ENCODE results near the gene WDR55. TPM values are rescaled to one million over a fixed set of nuclear protein-coding genes. Genes with fewer than 3 reads are reported as not detected.

WDR55 gene
- total and polyA plus RNA-seq, 2 of the 13 experiments (the other 11 are each of a cell fraction or from before 2014, with no cell fraction given): 17.7 to 18.2 TPM

DNA sequence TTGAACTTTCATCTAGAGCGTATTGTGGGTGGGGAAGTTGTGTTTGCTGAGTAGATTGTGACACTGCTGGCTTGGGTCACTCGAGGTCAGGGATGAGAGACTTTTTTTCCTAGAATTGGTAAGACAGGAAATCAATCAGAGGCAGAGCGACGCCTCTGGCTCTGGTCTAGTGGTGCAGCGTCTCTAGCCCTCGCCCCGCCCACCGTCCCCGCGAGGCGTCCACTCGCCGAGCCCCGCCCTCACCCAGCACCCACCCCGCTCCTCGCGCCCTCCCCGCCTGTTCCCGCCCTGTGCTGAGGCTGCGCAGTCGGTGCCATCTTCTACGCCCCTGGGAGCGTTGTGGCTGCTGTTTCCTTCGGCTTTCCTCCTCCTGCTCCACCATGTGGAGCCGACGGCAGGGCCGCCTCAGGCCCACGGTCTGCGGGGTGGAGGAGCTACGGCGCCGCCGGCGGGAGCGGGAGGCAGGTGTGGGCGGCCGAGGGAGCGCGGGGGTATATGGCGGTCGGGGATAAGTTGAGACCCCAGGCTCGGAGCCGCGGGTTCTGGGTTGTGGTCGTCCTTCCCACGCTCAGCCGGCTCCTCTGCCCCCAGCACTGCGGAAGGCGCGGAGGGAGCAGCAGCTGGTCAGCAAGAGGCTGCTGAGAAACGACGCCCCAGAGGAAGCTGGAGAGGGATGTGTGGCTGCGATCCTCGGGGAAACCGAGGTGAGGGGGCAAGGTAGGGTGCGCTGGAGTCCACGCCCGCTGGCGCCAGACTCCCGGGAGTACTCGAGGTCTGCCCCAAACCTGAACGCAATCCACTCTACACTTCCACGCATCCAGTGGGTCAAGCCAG is 25.3 kb upstream of the WDR55 start, which contains the start of gene TMCO6 (continued):
- TF ChIP-seq ZNF407 (CRISPR knock-in tag; IDR thresholded peaks at IDR 0.05; ENCODE audit: not compliant biosample characterization) (peak; percentile 79), ARID4A (CRISPR knock-in tag; IDR thresholded peaks at IDR 0.05; ENCODE audit: borderline replicate concordance) (peak; percentile 81), CENPX (CRISPR knock-in tag; IDR thresholded peaks at IDR 0.05) (no peak), ZNF678 (CRISPR knock-in tag; IDR thresholded peaks at IDR 0.05) (peak; percentile 55; the same call in 1 of the 2 replicates), ZNF891 (CRISPR knock-in tag; IDR thresholded peaks at IDR 0.05) (peak; percentile 97), POLR2A (IDR thresholded peaks at IDR 0.05; ENCODE audit: insufficient read depth in 1 of 2, low read depth in 2 of 2, low read length in 2 of 2) (peak in 1 of 2 experiments; percentile 90; a peak in 3 of 4 replicates), ZNF335 (CRISPR knock-in tag; IDR thresholded peaks at IDR 0.05) (no peak)
- TF ChIP-seq, protein P1, sequence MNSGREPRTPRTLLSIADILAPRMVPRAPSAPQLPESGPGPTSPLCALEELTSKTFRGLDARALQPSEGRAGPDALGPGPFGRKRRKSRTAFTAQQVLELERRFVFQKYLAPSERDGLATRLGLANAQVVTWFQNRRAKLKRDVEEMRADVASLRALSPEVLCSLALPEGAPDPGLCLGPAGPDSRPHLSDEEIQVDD (CRISPR knock-in tag; IDR thresholded peaks at IDR 0.05; ENCODE audit: borderline replicate concordance): peak; percentile 87; the same call in 1 of the 2 replicates
- TF ChIP-seq, protein P2, sequence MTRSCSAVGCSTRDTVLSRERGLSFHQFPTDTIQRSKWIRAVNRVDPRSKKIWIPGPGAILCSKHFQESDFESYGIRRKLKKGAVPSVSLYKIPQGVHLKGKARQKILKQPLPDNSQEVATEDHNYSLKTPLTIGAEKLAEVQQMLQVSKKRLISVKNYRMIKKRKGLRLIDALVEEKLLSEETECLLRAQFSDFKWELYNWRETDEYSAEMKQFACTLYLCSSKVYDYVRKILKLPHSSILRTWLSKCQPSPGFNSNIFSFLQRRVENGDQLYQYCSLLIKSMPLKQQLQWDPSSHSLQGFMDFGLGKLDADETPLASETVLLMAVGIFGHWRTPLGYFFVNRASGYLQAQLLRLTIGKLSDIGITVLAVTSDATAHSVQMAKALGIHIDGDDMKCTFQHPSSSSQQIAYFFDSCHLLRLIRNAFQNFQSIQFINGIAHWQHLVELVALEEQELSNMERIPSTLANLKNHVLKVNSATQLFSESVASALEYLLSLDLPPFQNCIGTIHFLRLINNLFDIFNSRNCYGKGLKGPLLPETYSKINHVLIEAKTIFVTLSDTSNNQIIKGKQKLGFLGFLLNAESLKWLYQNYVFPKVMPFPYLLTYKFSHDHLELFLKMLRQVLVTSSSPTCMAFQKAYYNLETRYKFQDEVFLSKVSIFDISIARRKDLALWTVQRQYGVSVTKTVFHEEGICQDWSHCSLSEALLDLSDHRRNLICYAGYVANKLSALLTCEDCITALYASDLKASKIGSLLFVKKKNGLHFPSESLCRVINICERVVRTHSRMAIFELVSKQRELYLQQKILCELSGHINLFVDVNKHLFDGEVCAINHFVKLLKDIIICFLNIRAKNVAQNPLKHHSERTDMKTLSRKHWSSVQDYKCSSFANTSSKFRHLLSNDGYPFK (CRISPR knock-in tag; IDR thresholded peaks at IDR 0.05; ENCODE audit: borderline replicate concordance): peak; percentile 72
- TF ChIP-seq, protein P3, sequence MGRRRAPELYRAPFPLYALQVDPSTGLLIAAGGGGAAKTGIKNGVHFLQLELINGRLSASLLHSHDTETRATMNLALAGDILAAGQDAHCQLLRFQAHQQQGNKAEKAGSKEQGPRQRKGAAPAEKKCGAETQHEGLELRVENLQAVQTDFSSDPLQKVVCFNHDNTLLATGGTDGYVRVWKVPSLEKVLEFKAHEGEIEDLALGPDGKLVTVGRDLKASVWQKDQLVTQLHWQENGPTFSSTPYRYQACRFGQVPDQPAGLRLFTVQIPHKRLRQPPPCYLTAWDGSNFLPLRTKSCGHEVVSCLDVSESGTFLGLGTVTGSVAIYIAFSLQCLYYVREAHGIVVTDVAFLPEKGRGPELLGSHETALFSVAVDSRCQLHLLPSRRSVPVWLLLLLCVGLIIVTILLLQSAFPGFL (CRISPR knock-in tag; IDR thresholded peaks at IDR 0.05): no peak

Measured in HepG2 (cell line).